HL-60 (cell line): ENCODE results near the gene LDB2.

Experiments used
- CTCF ChIP-seq: IDR thresholded peaks from one replicate; pipeline ENCODE4 v1.5.1; 2011; ENCODE audit warnings: low read length, control low read depth, inconsistent platforms; ENCODE audit not compliant: insufficient read depth
- GABPA ChIP-seq: IDR thresholded peaks from 2 replicates; pipeline ENCODE4 v1.6.1; 2012; ENCODE audit warnings: low read depth
- POLR2AphosphoS5 ChIP-seq: IDR thresholded peaks from 2 replicates; pipeline ENCODE4 v1.6.1; 2012; ENCODE audit warnings: low read depth
- REST ChIP-seq: IDR thresholded peaks from 2 replicates; pipeline ENCODE4 v1.6.1; 2012; ENCODE audit warnings: low read depth; ENCODE audit not compliant: insufficient replicate concordance
- SPI1 ChIP-seq: IDR thresholded peaks from 2 replicates; pipeline ENCODE4 v1.6.1; 2012; ENCODE audit warnings: low read depth, mild to moderate bottlenecking, borderline replicate concordance

GRCh38 chr4:16593386-16593785, 305.1 kb downstream of the LDB2 start:
- TF ChIP-seq CTCF (no peak), POLR2AphosphoS5 (no peak), GABPA (no peak), REST (no peak), SPI1 (no peak)
